ENCODE results near the gene MYLK.

GRCh38 chr3:123693584-123694190 lies 190.4 kb downstream of the MYLK start:
- TF ChIP-seq CTCF (IDR thresholded peaks at IDR 0.05; ENCODE audit: poor library complexity) (no peak), EZH2 (IDR thresholded peaks at IDR 0.05; ENCODE audit: borderline replicate concordance) (no peak), EZH2phosphoT487 (IDR thresholded peaks at IDR 0.05; ENCODE audit: low read depth, severe bottlenecking, unreplicated experiment) (no peak)
